ENCODE measurements around the gene MYL7. TPM values are rescaled to one million over a fixed set of nuclear protein-coding genes. Genes with fewer than 3 reads are reported as not detected.

The MYL7 gene
- total and polyA plus RNA-seq, 2 of the 13 experiments (the other 11 are each of a cell fraction or from before 2014, with no cell fraction given) = 1.8 TPM; not detected in 1

DNA sequence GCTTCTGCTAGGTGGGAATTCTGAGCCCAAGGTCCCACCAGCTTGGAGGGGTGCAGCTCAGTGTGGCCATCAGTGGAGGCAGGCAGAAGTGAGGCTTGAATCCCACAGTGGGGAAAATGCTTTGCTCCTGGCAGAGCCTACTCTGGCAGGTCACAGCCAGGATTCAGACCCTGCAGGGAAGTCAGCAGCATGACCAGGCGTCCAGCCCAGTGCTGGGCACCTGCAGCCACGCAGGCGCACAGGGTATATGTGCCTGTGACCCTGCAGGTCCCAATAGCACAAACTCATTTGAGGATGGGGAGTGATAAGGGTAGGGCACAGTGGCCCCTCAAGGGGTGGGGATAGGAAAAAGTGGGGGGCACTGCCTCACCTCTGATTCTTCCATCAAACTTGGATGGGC lies 45.4 kb downstream of the MYL7 start (continued):
- TF ChIP-seq, protein P1, sequence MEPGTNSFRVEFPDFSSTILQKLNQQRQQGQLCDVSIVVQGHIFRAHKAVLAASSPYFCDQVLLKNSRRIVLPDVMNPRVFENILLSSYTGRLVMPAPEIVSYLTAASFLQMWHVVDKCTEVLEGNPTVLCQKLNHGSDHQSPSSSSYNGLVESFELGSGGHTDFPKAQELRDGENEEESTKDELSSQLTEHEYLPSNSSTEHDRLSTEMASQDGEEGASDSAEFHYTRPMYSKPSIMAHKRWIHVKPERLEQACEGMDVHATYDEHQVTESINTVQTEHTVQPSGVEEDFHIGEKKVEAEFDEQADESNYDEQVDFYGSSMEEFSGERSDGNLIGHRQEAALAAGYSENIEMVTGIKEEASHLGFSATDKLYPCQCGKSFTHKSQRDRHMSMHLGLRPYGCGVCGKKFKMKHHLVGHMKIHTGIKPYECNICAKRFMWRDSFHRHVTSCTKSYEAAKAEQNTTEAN (CRISPR knock-in tag; conservative IDR thresholded peaks at IDR 0.05) = no peak
- TF ChIP-seq ZBTB1 (CRISPR knock-in tag; IDR thresholded peaks at IDR 0.05; ENCODE audit: borderline replicate concordance) = no peak
- TF ChIP-seq CENPT (CRISPR knock-in tag; IDR thresholded peaks at IDR 0.05; ENCODE audit: low read depth) = no peak
- TF ChIP-seq, protein P2, sequence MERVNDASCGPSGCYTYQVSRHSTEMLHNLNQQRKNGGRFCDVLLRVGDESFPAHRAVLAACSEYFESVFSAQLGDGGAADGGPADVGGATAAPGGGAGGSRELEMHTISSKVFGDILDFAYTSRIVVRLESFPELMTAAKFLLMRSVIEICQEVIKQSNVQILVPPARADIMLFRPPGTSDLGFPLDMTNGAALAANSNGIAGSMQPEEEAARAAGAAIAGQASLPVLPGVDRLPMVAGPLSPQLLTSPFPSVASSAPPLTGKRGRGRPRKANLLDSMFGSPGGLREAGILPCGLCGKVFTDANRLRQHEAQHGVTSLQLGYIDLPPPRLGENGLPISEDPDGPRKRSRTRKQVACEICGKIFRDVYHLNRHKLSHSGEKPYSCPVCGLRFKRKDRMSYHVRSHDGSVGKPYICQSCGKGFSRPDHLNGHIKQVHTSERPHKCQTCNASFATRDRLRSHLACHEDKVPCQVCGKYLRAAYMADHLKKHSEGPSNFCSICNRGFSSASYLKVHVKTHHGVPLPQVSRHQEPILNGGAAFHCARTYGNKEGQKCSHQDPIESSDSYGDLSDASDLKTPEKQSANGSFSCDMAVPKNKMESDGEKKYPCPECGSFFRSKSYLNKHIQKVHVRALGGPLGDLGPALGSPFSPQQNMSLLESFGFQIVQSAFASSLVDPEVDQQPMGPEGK (CRISPR knock-in tag; IDR thresholded peaks at IDR 0.05) = no peak

DNA sequence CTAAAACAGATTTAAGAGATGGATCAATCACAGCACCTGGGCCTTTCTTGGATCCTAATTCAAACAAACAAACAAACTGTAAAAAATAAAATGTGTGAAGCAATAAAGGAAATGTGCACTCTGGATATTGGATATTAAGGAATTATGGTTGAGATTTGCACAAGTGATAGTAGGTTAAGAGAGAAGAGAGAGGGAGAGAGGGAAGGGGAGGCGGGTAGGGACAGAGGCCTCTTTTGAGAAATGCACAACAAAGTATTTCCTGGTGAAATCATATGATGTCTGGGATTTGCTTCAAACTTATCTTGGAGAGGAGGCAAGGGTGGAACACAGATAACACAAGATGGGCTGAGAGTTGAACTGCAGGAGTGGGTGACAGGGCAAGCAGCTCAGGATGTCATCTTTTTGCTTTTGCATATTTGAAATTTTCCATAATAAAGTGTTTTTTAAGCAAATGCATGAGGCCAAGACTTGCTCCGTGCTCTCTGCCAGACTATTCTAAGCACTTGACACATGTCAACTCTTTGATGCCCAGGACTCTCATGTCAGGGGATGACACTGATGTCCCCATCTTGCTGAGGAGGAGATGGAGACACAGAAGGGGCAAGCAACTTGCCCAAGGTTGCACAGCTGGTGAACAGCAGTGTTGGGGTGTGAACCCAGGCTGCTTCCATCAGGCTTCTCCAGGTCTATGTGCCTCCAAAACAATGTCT lies 46.1 kb downstream of the MYL7 start:
- peak; percentile 80 for TF ChIP-seq ZNF768 (CRISPR knock-in tag; IDR thresholded peaks at IDR 0.05)
- TF ChIP-seq, protein P3, sequence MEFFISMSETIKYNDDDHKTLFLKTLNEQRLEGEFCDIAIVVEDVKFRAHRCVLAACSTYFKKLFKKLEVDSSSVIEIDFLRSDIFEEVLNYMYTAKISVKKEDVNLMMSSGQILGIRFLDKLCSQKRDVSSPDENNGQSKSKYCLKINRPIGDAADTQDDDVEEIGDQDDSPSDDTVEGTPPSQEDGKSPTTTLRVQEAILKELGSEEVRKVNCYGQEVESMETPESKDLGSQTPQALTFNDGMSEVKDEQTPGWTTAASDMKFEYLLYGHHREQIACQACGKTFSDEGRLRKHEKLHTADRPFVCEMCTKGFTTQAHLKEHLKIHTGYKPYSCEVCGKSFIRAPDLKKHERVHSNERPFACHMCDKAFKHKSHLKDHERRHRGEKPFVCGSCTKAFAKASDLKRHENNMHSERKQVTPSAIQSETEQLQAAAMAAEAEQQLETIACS (CRISPR knock-in tag; IDR thresholded peaks at IDR 0.05) = no peak
- Histone ChIP-seq H2AFZ (ENCODE audit: low read length) (no peak overlapping the region), H3K36me3 (replicated peaks in 1 of 2; ENCODE audit: control insufficient read depth in 1 of 2, insufficient read depth in 2 of 2, low read length in 2 of 2) (no peaks in the 10 kb centered on the region), H3K27ac (ENCODE audit: extremely low read length, insufficient read depth, low read length) (no peak overlapping the region), H3K4me1 (ENCODE audit: insufficient read depth, low read length) (peaks cover 57% of the 10 kb centered on the region), H3K27me3 (ENCODE audit: control insufficient read depth in 1 of 2, insufficient read depth in 2 of 2, low read length in 2 of 2) (peaks cover 0 to 2% of the 10 kb centered on the region in 2 experiments; a peak in 2 of 5 replicates), H3K4me2 (ENCODE audit: low read depth, low read length) (no peak overlapping the region), H3K79me2 (ENCODE audit: insufficient read depth, low read length) (no peaks in the 10 kb centered on the region), H3K9ac (ENCODE audit: insufficient read depth, low read depth, low read length) (no peak overlapping the region), H3K9me3 (ENCODE audit: low read length) (no peaks in the 10 kb centered on the region), H4K20me1 (ENCODE audit: insufficient read depth, low read length) (no peaks in the 10 kb centered on the region), H3K4me3 (replicated peaks in 1 of 3; ENCODE audit: insufficient read depth in 1 of 3, low read depth in 2 of 3, low read length in 3 of 3) (no peak overlapping the region)
- ChIA-PET POLR2A (no interaction called here), CTCF (ENCODE audit: low intra/inter-chr PET ratio, low total read pairs) (no interaction called here)
- no TSS peak for BruUV-seq (replicated peaks)
- in situ Hi-C loops (cut with HindIII; ENCODE audit: extremely low pct_ligation_motif_present, low pct_unique_long_range_greater_than_20kb) (no loop called here), intact Hi-C loops (cut with micrococcal nuclease; ENCODE audit: unreplicated experiment) (no loop called here)
- no peak for FAIRE-seq
- no peak for DNase-seq (ENCODE audit: low spot score)
- no peak for ATAC-seq
- 25% methylated on average over 2 of the region's 2 CpGs for WGBS (ENCODE audit: low lambda C conversion rate)
